Measurements from ENCODE around the gene ACTL7B. TPM values are rescaled to one million over a fixed set of nuclear protein-coding genes. Genes with fewer than 3 reads are reported as not detected.
"Not testable (repeated sequence)": the region's sequence is repeated elsewhere in the genome, so short reads cannot be mapped to it uniquely, and the experiment has no call there.

Gene ACTL7B, protein sequence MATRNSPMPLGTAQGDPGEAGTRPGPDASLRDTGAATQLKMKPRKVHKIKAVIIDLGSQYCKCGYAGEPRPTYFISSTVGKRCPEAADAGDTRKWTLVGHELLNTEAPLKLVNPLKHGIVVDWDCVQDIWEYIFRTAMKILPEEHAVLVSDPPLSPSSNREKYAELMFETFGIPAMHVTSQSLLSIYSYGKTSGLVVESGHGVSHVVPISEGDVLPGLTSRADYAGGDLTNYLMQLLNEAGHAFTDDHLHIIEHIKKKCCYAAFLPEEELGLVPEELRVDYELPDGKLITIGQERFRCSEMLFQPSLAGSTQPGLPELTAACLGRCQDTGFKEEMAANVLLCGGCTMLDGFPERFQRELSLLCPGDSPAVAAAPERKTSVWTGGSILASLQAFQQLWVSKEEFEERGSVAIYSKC
- total RNA-seq (2014; rRNA removed; shearing (Covaris generic)) = not detected in 2 replicates

DNA sequence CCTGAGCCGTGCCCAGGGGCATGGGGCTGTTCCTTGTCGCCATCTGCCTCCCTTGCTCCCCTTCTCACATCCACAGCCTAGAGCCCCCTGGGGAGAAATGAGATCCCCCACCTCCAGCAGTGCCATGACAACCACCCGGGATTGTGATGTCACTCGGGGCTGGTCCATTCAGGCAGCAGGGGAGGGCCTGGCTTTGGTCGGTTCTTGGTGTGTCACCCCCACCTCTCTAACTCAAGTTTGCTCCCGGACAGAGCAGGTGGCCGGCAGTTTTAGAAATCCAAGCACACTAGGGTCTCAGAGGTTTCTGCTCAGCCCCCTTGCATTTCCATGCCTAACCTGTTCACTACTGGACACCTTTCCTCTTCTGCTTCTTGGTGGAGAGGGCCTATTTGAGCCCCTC is at the start of gene ACTL7B:
Gene ACTL7B (minus strand): TSS at position 99 of the 400 bp plus-strand sequence. CDS start 56 bp downstream, at position 43.
- DNase-seq (ENCODE audit: low spot score) = no peak
- in situ Hi-C loops (cut with HindIII; ENCODE audit: low sequenced_read_pairs) = no loop called here

DNA sequence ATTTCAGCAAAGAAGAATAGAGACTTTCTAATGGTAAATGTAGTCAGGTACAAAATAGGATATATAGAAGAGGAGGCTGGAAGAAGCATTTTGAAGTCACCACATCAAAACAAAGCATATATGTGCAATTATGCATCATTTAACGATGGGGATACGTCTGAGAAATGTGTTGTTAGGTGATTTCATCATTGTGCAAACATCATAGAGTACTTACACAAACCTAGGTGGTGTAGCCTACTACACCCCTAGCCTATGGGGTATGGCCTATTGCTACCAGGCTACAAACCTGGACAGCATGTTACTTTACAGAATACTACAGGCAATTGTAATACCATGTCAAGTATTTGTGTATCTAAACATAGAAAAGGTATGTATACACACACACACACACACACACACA is 49.7 kb upstream of the ACTL7B start:
- DNase-seq (ENCODE audit: low spot score) = no peak
- in situ Hi-C loops (cut with HindIII; ENCODE audit: low sequenced_read_pairs) = no loop called here

- DNase-seq (ENCODE audit: low spot score) = no peak
- in situ Hi-C loops (cut with HindIII; ENCODE audit: low sequenced_read_pairs) = no loop called here
Observed at GRCh38 chr9:108904161-108904560, 48.4 kb upstream of the ACTL7B start.

DNA sequence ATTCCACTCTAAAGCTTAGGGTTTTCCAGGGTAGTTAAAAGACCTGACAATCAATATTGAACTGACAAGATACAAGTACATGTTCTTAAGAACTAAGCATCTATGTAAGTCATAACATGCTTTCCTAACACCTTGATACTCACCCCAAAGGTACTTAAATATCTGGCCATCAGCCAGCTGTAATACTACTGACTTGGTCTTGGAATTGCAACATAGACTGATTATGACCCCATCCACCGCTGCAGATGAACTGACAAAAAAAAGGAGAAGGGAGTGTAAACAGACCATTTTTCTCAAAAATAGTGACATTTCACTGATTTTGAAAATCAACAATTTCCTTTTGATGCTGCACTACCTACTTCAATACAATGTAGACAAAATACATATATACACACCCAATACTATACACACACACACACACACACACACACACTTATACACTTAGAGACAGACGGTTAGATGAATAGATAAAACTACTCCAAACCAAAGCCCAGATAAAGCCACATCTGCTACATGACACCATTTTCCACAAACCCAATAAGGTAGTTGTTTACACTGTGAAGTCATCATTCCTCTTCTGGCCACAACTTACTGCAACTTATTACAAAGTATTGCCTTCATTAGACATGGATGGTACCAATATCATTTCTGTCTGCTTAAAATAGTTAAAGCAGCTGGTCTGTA is 47.8 kb upstream of the ACTL7B start:
- in situ Hi-C loops (cut with HindIII; ENCODE audit: low sequenced_read_pairs) = no loop called here
- no peak for DNase-seq (ENCODE audit: low spot score)

DNA sequence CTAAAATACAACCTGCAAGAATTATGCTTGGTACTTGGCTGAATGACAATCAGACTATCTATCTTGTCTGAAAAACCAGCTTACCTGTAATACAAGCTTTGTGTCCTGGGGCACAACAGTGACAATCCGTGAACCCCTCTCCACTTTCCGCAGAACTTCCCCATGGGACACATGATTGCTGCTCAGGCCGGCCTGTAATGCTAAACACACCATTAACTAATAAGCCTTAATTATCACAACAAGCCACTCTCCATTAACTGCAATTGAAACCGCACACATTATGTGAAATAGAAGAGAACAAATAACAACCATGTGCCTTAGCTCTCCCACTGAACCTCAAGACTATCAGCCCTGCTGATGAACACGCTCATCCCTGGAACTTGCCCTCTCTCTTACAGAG is 44.4 kb upstream of the ACTL7B start:
- in situ Hi-C loops (cut with HindIII; ENCODE audit: low sequenced_read_pairs) = no loop called here
- DNase-seq (ENCODE audit: low spot score) = no peak

GRCh38 chr9:108899023-108899695 is 43.4 kb upstream of the ACTL7B start:
- in situ Hi-C loops (cut with HindIII; ENCODE audit: low sequenced_read_pairs); DNase-seq (ENCODE audit: low spot score): not testable (repeated sequence)

DNA sequence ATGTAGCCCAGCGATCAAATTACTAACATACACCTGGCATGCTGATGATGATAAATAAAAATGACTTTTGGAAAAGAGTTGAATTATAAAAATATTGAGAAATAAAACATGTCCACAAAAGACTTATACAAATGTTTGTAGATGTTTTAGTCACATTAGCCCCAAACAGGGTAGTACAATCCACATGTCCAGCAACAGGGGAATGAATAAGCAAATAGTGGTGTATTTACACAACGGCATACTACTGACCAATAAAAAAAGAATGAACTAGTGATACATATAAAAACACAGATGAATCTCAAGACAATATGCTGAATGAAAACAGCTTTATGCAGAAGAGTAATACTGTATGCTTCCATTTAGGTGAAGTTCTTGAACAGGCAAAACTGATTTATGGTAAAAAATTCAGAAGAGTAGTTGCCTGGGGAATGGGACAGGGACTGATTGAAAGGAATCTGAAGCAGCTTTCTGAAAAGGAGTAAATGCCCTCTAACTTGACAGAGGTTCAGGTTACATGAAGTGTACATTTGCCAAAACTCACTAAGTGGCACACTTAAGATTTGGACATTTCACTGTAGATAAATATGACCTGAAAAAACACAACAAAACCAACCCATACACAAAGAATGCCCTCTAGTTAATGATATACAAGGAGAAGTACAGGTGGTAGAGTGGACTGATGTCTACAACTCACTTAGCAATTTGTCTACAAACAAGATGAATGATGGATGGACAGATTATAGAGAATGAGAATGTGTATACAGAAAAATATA is 41.7 kb upstream of the ACTL7B start:
- no peak for DNase-seq (ENCODE audit: low spot score)
- in situ Hi-C loops (cut with HindIII; ENCODE audit: low sequenced_read_pairs) = no loop called here

DNA sequence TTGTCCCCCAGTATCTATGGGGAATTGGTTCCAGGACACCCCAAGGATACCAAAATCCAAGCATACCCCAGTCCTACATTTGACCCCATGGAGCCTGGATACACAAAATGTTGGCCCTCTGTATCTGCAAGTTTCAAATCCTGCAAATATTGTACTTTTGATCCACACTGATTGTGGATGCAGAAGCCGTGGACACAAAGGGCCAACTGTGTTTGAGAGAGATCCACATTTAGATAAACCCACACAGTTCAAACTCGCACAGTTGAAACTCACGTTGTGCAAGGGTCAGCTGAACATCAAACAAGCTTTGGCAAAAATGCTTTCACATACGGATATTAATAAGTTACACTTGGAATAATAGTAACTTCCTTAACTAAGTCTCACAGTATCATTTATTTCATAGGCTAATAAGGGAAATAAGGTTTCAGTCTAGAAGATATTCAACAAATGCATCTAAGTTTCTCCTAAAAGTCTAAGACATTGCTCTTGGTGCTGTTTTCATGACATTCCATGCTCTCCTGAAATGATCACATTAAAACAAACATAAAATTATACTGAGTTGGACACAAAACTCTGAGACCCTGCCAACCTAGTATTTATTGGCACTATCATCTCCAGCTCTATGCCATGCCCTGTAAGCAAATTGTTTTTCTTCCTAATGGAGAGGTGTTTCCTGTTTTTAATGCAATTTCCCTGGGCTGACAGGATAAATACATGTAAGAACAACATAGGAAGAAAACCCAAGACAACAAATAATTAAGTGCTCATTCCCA is 38.6 kb upstream of the ACTL7B start:
- in situ Hi-C loops (cut with HindIII; ENCODE audit: low sequenced_read_pairs) = no loop called here
- DNase-seq (ENCODE audit: low spot score) = no peak

- in situ Hi-C loops (cut with HindIII; ENCODE audit: low sequenced_read_pairs) = no loop called here
- peak; percentile 10 for DNase-seq (ENCODE audit: low spot score)
Observed at GRCh38 chr9:108889649-108890067, 33.9 kb upstream of the ACTL7B start.

DNA sequence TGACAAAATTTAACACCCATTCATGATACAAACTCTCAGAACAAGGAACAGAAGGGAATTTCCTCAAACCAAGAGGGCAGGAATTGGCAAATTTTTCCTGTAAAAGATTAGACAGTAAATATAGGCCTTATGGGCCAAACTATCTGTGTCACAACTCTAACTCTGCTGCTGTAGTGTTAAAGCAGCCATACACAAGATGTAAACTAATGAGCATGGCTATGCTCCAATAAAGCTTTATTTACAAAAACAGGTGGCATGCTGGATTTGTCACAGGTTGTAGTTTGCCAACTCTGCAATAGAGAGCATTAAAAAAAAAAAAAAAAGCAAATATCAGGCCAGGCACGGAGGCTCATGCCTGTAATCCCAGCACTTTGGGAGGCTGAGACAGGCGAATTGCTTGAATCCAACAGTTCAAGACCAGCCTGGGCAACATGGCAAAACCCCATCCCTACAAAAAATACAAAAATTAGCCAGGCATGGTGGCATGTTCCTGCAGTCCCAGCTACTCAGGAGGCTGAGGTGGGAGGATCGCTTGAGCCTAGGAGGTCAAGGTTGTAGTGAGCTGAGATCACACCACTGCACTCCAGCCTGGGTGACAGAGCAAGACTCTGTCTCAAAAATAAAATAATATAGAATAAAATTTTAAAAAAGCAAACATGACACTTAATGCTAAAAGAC is 30.9 kb upstream of the ACTL7B start:
- in situ Hi-C loops (cut with HindIII; ENCODE audit: low sequenced_read_pairs) = not testable (repeated sequence)

DNA sequence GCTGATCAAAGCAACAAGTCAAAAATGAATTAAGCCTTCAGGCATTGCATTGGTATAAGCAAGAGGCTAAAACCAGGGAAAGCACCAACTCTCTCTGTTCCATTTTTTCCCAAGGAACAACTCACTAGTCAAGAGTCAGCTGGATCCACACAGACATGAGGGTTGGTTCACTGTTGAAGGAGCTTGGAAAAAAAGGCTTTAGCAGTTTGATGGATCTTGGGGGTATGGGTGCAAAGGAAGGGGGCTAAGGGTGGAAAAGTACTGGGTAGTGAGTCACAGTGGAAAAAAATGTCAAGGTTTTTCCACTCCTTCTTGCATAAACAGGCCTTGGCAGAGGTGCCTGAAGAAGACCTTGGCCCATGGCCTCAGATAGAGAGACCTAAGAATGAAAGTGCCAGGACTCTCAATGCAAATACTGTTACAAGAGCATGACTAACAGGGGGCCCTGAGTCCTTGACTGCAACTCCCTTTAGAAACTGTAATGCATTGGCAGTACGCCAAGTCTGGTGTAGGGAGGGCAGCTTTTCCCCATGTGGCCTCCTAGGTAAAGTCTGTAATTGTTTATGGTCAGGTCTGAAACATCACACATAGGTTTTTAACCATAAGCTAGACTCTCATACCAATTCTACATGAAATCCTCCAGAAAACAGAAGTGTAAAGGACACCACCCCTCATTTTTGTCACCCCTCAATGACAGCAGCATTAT is 30.0 kb upstream of the ACTL7B start:
- DNase-seq (ENCODE audit: low spot score) = peak; percentile 6
- in situ Hi-C loops (cut with HindIII; ENCODE audit: low sequenced_read_pairs) = no loop called here

More for the DNA sequence above, 30.9 kb upstream of the ACTL7B start:
- DNase-seq (ENCODE audit: low spot score) = not testable (repeated sequence)

- in situ Hi-C loops (cut with HindIII; ENCODE audit: low sequenced_read_pairs) = no loop called here
- DNase-seq (ENCODE audit: low spot score) = no peak
Observed at GRCh38 chr9:108884701-108885100, 28.9 kb upstream of the ACTL7B start.

DNA sequence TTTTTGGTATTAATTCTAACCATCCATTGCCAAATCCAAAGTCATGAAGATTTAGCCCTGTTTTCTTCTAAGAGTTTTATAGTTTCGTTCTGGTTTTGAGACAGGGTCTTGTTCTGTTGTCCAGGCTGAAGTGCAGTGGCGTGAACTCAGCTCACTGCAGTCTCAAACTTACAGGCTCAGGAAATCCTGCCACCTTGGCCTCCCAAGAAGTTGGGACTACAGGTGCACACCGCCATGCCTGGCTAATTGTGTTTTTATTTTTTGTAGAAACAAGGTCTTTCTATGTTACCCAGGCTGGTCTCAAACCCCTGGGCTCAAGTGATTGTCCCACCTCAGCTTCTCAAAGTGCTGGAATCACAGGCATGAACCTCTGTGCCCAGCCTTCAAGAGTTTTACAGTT is 27.3 kb upstream of the ACTL7B start:
- in situ Hi-C loops (cut with HindIII; ENCODE audit: low sequenced_read_pairs) = no loop called here
- no peak for DNase-seq (ENCODE audit: low spot score)

DNA sequence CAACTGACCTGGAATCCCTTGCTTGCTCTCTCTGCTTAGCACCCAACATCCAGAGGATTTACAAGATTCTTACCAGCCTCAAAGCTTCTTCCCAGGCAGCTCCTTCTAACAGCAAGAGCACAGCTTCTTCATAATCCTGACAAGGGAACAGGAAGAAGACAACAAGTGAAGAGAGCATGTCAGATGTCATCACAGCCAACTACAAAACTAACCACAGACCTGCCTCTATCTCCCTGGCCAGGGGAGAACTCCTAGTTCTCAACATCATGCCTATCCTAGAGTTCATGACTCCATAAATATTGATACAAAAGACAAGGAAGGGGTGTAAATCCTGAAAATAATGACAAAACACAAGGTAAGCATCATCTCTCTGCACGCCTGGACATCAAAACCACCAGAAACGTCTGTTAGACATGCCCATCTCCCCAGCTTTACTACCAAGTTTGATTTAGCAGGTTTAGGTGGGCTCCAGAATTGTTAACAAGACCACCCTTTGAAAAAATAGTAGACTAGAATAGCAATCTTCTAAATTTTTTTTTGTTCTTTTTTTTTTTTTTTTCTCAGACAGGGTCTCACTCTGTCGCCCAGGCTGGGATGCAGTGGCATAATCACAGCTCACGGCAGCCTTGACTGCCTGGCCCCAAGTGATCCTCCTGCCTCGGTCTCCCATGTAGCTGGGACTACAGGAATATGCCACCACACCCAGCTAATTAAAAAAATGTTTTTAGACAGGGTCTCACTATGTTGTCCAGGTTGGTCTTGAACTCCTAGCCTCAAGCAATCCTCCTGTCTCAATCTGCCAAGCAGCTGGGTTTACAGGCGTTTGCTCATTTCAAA is 26.5 kb upstream of the ACTL7B start:
- DNase-seq (ENCODE audit: low spot score) = no peak
- in situ Hi-C loops (cut with HindIII; ENCODE audit: low sequenced_read_pairs) = no loop called here

DNA sequence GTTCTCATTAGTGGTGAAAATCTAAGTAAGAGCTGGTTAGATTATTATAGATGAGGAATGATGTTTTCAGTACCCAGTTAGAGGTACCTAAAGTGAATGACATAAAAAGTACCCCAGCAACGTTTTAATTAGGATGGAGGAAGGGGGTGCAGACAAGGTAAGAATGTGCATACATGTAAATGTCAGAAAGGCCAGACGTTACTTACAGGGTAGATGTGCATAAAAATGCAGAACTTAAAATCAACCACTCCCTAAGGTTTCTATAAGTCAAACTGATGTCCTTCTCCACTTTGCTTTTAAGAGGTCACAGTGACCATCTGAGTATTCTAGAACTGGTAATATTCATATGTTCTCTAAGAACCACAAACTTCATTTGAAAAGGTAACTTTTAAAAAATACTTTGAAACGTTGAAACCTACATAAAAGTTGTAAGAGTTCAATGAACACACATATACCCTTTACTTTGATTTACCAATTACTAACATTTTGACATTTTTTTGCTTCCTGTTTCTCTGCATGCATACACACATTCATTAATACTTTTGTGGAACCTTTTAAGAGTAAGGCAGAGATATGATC is 25.0 kb upstream of the ACTL7B start:
- DNase-seq (ENCODE audit: low spot score) = no peak
- in situ Hi-C loops (cut with HindIII; ENCODE audit: low sequenced_read_pairs) = no loop called here

GRCh38 chr9:108877524-108877923 is 21.7 kb upstream of the ACTL7B start:
- in situ Hi-C loops (cut with HindIII; ENCODE audit: low sequenced_read_pairs) = no loop called here
- DNase-seq (ENCODE audit: low spot score) = no peak

Data from G401 (cell line).